GM19455 (cell line): ENCODE data around the gene NBAS.
"Not testable (repeated sequence)": the region's sequence is repeated elsewhere in the genome, so short reads cannot be mapped to it uniquely, and the experiment has no call there.

Experiments used
- ATAC-seq: cut with Tn5 transposase; IDR thresholded peaks from one replicate; pipeline ENCODE4 v1.9.1; 2021; ENCODE audit not compliant: unreplicated experiment

The NBAS gene

DNA sequence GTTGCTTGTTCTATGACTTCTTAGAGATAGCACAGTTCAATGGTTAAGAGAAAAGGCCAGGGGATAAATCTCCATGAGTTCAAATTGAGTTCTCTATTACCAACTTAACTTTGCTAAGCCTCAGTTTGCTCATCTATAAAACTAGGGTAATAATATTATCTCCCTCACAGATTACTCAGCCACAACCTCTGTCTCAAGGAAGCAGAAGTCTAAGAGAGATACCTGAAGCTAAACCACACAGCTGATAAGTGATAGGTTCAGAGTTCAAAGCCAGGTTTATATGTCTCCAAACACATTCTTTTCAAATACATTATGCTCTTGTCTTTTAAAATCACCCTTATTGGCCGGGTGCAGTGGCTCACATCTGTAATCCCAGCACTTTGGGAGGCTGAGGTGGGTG is 287.7 kb downstream of the NBAS start:
- ATAC-seq = no peak

- no peak for ATAC-seq
Measured at GRCh38 chr2:15272942-15273341, 288.2 kb downstream of the NBAS start.

GRCh38 chr2:15271941-15272542 is 289.1 kb downstream of the NBAS start:
- ATAC-seq = no peak

DNA sequence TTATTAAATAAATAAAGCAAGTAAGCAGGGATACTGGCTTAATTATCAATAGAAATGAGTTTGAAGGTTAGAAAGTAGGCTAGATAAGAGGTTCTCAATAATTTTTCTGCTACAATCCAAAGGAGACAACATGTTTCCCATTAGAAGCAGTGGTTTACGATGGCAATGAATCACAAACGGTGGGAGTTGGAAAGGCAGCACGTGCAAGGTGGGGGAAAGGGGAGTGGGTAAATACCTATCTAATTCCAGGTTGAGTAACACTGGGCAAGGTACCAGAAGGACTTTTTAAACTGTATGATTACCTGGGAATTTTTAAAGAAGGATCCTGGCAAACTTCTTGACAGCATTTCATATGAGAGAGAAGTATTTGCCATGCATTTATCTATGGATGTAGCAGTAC is 289.9 kb downstream of the NBAS start:
- ATAC-seq = no peak

DNA sequence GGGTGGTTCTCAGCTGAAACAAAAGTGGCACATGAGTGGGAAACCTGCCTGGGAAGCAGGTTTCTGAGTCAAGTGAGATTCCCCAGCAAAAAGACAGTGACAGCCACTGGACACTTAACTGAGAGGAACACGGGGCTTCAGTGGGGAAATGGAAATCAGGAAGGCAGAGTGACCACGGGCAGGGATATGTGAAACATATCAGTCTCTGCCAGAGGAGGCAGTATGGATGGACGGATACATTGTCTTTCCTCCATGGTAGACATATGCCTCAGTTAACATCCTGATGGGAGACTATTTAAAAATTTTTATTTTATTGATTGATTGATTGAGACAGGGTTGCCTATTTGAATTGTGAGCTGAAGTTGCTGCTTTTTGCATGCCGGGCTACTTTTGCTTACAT is 292.1 kb downstream of the NBAS start:
- no peak for ATAC-seq

DNA sequence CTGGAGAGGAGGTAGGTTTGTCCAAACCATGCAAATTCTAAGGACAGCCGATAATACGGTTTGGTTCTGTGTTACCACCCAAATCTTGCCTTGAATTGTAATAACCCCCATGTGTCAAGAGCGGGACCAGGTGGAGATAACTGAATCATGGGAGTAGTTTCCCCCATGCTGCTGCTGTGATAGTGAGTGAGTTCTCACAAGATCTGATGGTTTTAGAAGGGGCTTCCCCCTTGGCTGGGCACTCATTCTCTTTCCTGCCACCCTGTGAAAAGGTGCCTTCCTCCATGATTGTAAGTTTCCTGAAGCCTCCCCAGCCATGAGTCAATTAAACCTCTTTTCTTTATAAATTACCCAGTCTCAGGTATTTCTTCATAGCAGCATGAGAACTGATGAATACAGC is 295.2 kb downstream of the NBAS start:
- no peak for ATAC-seq

DNA sequence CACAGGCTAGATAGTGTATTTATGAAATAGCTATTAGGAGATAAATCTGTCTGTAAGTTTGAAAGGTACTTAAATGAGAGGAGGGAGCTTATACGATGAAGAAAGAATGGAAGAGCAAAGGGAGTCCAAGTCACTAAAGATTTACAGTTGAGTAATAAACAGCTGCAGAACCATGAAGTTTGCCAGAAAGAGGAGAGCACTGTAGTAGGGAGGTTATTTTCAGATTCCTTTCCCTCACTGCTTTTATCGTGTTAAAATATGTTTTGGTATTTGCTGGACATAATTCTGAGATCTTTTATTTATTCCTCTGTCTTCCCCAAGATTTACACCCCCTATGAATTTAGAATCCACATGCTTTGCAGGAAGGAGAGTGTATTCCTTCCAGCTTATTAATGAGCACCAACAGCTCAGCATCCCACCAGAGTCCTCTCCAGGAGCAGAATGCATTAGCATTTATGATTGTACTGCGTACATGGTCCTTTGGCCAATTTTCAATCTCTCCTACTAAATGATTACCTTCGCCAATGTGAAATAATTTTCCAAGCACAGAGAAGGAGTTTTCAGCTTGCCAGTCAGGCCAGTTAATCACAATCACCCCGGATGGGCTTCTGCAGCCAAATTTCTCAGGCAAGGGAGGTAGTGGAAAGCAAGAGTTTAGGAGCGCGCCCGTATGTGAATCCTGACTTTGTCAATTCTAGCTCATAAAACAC is 297.0 kb downstream of the NBAS start:
- no peak for ATAC-seq

DNA sequence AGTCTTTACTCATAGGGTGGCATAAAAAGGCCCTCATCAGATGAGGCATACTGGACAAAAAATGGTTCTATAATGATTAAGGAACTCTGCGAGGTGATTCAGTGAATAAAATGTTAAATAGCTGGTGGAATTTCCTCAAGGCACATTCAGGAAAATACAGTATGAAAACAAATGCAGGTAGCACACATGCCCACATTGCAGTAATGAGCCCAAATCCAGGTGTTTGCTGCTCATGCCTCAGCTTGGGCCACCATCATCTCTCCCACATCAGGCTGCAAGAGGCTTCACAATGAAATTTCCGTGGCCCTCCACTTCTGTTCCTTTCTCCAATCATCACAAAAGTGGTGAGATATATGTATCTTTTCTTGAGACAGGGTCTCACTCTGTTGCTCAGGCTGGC is 298.3 kb downstream of the NBAS start:
- no peak for ATAC-seq

DNA sequence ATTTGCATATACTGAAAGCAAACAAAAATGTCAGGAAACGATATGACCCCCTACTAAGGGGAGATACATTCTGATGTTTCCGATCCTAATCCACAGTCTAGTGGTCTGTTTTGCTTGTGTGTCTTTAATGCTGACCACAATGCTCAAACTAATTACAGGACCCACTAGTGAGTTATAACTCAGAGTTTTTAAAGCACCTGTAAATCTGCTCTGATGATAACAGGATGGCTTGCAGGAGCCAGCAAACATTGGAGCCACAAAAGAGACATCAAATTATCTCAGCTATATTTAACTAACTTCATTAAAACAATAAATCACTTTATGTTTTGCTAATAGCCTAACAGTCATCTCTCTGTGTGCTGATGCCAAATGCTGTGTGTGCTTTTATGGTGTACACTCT is 300.3 kb downstream of the NBAS start:
- ATAC-seq = no peak

DNA sequence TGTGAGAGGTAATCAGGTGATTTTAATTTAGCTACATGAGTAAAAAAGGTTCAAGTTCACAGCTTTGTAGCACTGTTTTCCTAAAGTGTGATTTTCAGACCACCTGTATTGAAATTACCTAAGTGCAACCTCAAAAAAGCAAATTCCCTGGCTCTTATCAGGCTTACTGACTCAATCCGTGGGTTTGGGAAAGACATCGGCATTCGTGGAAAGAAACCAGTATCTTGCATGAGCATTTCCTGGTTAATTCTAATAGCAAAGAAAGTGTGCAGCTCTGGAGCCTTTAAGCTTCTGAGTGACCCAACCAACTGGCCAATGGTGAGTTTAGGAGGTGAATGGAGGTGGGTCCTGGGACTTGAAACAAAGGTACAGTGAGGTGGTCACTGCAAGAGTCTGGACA is 300.9 kb downstream of the NBAS start:
- no peak for ATAC-seq

DNA sequence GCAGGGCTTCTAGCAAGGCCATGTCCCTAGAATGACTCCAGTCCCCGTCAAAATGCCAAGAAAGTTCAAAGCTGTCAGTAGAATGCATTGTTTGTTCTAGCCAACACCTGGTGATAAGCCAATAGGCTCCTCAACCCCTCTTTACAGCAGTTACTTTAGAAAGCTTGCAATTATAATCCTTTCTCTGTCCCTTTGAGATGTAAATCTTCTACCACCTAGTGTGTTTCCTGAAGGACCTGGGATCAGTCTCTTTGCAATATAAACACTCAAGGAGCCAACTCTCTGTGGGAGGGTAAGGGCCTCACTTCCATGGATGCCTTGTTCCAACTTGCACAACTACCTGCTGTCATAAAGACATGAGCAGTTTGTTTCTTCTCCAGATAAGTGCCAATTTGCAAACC is 301.8 kb downstream of the NBAS start:
- no peak for ATAC-seq

GRCh38 chr2:15258385-15258784 is 302.7 kb downstream of the NBAS start:
- not testable (repeated sequence) for ATAC-seq

DNA sequence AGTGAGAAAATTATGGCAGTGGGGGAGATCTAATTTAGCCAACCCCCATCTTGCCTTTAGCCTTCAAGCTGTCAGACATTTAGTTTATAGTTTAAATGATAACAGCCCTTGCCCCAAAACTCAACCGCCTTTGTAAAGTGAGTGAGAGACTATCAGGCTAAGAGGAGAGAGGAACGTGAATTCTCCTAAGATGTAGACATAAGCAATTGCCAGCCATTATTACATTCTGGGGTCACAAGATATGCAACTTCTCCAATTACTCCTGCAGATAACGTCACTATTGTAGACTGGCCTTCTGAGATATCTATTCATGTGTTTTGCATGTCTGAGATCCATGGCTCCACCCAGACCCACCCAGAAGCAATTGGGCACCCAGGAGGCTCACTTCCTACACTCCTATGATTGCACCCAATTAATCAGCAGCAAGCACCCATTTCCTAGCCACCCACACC is 307.3 kb downstream of the NBAS start:
- no peak for ATAC-seq

GRCh38 chr2:15253247-15253646 is 307.9 kb downstream of the NBAS start:
- ATAC-seq = no peak

DNA sequence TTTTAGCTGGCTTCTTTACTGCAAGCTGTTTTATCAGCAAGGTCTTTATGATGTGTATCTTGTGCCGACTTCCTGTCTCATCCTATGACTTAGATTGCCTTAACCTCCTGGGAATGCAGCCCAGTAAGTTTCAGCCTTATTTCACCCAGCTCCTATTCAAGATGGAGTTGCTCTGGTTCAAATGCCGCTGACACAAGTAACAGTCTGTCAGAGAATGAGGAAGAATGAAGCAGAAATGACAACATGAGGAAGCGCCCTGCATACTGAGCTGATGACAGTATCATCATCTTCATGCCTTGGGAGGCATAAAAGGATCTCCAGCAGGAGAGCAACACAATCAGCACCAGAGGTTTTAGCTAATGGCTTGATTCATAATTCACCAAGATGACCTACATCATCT is 309.4 kb downstream of the NBAS start:
- ATAC-seq = no peak

DNA sequence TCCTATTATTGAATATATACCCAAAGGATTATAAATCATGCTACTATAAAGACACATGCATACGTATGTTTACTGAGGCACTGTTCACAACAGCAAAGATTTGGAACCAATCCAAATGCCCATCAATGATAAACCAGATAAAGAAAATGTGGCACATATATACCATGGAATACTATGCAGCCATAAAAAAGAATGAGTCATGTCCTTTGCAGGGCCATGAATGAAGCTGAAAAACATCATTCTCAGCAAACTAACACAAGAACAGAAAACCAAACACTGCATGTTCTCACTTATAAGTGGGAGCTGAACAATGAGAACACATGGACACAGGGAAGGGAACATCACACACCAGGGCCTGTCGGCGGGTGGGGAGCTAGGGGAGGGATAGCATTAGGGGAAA is 310.2 kb downstream of the NBAS start:
- not testable (repeated sequence) for ATAC-seq

DNA sequence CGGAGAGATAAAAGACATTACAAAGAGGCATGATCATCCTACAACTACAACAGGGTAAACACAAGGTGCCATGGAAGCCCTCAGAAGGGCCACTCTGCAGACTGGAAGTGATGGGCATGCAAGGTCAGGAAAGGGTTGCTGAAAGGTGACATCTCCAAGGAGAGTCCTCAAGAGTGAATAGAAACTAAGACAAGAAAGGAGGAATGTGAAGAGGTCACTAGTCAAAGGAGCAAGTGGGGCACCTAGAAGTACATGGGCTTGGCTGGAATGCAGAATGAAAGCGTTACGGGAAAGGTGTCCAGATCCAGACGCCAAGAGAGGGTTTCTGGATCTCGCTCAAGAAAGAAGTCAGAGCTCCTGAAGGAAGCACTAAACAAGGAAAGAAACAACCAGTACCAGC is 314.3 kb downstream of the NBAS start:
- ATAC-seq = no peak

- ATAC-seq = no peak
Measured at GRCh38 chr2:15243762-15244161, 317.4 kb downstream of the NBAS start.

- ATAC-seq = no peak
Measured at GRCh38 chr2:15242936-15243461, 318.1 kb downstream of the NBAS start.

- no peak for ATAC-seq
Measured at GRCh38 chr2:15241929-15242328, 319.2 kb downstream of the NBAS start.

- no peak for ATAC-seq
Measured at GRCh38 chr2:15241201-15241600, 319.9 kb downstream of the NBAS start.

GRCh38 chr2:15238028-15238427 is 323.1 kb downstream of the NBAS start:
- ATAC-seq = no peak
